ENCODE measurements around the gene HMGXB4.

Gene HMGXB4

GRCh38 chr22:35325209-35325608 is 67.9 kb downstream of the HMGXB4 start:
- Histone ChIP-seq H3K4me1 (ENCODE audit: control insufficient read depth, insufficient read depth, low read length) (peaks cover 1% of the 10 kb centered on the region), H3K9ac (ENCODE audit: low read length) (no peak overlapping the region), H3K9me3 (ENCODE audit: control insufficient read depth, low read length) (no peaks in the 10 kb centered on the region), H3K27me3 (ENCODE audit: control insufficient read depth, insufficient read depth, low read length) (no peaks in the 10 kb centered on the region), H3K36me3 (ENCODE audit: control insufficient read depth, insufficient read depth, low read length) (peaks cover 7% of the 10 kb centered on the region), H3K4me3 (ENCODE audit: low read length) (no peak overlapping the region)

- H3K27me3 ChIP-seq (ENCODE audit: control insufficient read depth, insufficient read depth, low read length) = no peaks in the 10 kb centered on the region
- no peak overlapping the region for H3K4me3 ChIP-seq (ENCODE audit: low read length)
- H3K9ac ChIP-seq (ENCODE audit: low read length) = no peak overlapping the region
- H3K9me3 ChIP-seq (ENCODE audit: control insufficient read depth, low read length) = no peaks in the 10 kb centered on the region
- H3K36me3 ChIP-seq (ENCODE audit: control insufficient read depth, insufficient read depth, low read length) = peaks cover 7% of the 10 kb centered on the region
- H3K4me1 ChIP-seq (ENCODE audit: control insufficient read depth, insufficient read depth, low read length) = peaks cover 5% of the 10 kb centered on the region
Observed at GRCh38 chr22:35326854-35327562, 69.7 kb downstream of the HMGXB4 start.

GRCh38 chr22:35327690-35328471 is 70.6 kb downstream of the HMGXB4 start:
- peaks cover 7% of the 10 kb centered on the region for H3K36me3 ChIP-seq (ENCODE audit: control insufficient read depth, insufficient read depth, low read length)
- H3K9me3 ChIP-seq (ENCODE audit: control insufficient read depth, low read length) = no peaks in the 10 kb centered on the region
- no peak overlapping the region for H3K4me3 ChIP-seq (ENCODE audit: low read length)
- H3K9ac ChIP-seq (ENCODE audit: low read length) = no peak overlapping the region
- H3K4me1 ChIP-seq (ENCODE audit: control insufficient read depth, insufficient read depth, low read length) = peaks cover 5% of the 10 kb centered on the region
- H3K27me3 ChIP-seq (ENCODE audit: control insufficient read depth, insufficient read depth, low read length) = no peaks in the 10 kb centered on the region

DNA sequence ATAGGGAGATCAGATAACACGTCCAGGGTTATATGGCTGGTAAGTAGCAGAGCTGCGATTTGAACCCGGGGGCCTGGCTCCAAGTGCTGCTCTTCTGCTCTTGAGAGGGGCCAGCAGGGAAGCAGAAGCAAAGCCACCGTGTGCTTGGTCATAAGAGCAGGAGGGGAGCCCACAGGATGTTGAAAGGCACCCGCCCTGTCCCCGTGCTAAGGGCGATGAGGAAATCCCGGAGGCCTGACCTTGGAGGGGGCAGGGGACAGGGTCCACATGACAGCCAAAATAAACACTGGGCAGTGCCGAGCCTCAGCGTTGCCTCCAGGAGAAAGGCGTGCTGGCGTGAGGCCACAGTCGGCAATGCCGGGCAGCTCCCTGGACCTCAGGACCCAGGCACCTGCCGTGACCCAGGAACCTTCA is 71.2 kb downstream of the HMGXB4 start:
- Histone ChIP-seq H3K4me1 (ENCODE audit: control insufficient read depth, insufficient read depth, low read length) (peaks cover 5% of the 10 kb centered on the region), H3K4me3 (ENCODE audit: low read length) (no peak overlapping the region), H3K9ac (ENCODE audit: low read length) (no peak overlapping the region), H3K36me3 (ENCODE audit: control insufficient read depth, insufficient read depth, low read length) (peaks cover 7% of the 10 kb centered on the region), H3K27me3 (ENCODE audit: control insufficient read depth, insufficient read depth, low read length) (no peaks in the 10 kb centered on the region), H3K9me3 (ENCODE audit: control insufficient read depth, low read length) (no peaks in the 10 kb centered on the region)

DNA sequence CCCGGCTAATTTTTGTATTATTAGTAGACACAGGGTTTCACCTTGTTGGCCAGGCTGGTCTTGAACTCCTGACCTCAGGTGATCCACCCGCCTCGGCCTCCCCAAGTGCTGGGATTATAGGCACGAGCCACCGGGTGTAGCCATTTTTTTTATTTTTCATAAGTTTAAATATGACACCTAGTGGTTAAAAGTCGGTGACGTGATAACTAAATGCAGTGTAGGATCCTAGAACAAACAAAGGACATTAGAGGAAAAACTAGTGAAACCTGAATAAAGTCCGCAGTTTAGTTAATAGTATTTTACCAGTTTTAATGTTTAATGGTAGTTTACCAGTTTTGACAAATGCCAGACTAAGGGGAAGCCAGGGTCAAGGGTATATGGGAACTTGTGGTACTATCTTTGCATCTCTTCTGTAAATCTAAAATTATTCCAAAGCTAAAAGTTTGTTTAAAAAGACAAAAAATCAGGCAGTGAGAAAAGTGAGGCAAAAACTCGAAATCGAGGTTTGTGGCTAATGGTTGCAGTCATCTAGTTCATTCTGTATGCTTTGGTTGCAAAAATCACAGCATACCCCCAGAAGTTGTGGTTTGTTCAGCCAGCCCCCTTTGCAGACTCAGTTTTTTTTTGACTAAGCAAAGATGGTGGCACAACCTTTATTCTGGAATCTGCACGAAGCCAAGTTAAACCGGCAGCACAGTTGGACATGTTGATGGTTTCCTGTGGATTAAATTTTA is 72.0 kb downstream of the HMGXB4 start:
- Histone ChIP-seq H3K27me3 (ENCODE audit: control insufficient read depth, insufficient read depth, low read length) (no peaks in the 10 kb centered on the region), H3K4me3 (ENCODE audit: low read length) (no peak overlapping the region), H3K9ac (ENCODE audit: low read length) (no peak overlapping the region), H3K9me3 (ENCODE audit: control insufficient read depth, low read length) (no peaks in the 10 kb centered on the region), H3K4me1 (ENCODE audit: control insufficient read depth, insufficient read depth, low read length) (peaks cover 5% of the 10 kb centered on the region), H3K36me3 (ENCODE audit: control insufficient read depth, insufficient read depth, low read length) (peaks cover 7% of the 10 kb centered on the region)

DNA sequence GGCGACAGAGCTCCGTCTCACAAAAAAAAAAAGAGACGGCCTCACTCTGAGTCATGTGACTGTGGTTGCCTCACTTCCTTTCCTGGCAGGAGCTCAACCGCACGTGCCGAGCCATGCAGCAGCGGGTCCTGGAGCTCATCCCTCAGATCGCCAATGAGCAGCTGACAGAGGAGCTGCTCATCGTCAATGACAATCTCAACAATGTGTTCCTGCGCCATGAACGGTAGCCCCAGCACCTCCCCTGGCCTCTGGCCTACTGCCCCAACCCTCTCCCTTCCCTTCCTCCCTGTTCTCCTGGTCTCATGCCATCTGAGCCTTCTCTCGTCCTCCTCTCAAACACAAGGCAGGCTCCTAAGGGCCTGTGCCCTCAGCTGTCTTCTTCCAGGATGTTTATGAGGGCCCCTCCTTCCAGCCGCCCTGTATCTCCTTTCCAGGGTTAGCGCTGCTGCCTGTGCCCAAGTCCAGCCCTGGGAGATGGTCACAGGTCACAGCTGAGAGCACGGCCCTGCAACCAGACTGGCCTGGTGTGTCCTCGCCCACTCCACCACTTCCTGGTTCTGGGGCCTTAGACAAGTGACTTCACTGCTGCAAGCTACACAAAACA is 73.1 kb downstream of the HMGXB4 start:
- H3K9ac ChIP-seq (ENCODE audit: low read length) = no peak overlapping the region
- peaks cover 5% of the 10 kb centered on the region for H3K4me1 ChIP-seq (ENCODE audit: control insufficient read depth, insufficient read depth, low read length)
- peaks cover 13% of the 10 kb centered on the region for H3K36me3 ChIP-seq (ENCODE audit: control insufficient read depth, insufficient read depth, low read length)
- H3K27me3 ChIP-seq (ENCODE audit: control insufficient read depth, insufficient read depth, low read length) = no peaks in the 10 kb centered on the region
- no peak overlapping the region for H3K4me3 ChIP-seq (ENCODE audit: low read length)
- no peaks in the 10 kb centered on the region for H3K9me3 ChIP-seq (ENCODE audit: control insufficient read depth, low read length)

DNA sequence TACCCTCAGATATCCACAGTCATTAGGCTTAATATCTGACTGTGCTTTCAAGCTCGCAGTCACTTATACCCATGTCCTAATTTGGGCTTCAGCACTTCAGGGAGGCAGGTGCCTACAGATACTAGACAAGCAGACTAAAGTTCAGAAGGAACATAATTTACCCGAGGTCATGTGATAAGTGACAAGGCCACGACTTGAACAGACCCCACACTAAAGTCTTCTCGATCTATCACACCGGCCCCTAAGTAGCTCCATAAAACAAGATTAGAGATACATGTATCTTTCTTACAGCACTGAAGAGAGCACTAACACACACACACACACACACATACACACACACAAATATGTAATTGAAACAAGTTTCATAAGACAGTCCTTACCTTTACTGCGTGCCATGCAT is 75.0 kb downstream of the HMGXB4 start:
- H3K36me3 ChIP-seq (ENCODE audit: control insufficient read depth, insufficient read depth, low read length) = peaks cover 10% of the 10 kb centered on the region
- H3K4me1 ChIP-seq (ENCODE audit: control insufficient read depth, insufficient read depth, low read length) = peaks cover 5% of the 10 kb centered on the region
- H3K4me3 ChIP-seq (ENCODE audit: low read length) = no peak overlapping the region
- H3K9me3 ChIP-seq (ENCODE audit: control insufficient read depth, low read length) = no peaks in the 10 kb centered on the region
- no peak overlapping the region for H3K9ac ChIP-seq (ENCODE audit: low read length)
- H3K27me3 ChIP-seq (ENCODE audit: control insufficient read depth, insufficient read depth, low read length) = no peaks in the 10 kb centered on the region

- Histone ChIP-seq H3K9me3 (ENCODE audit: control insufficient read depth, low read length) (no peaks in the 10 kb centered on the region), H3K27me3 (ENCODE audit: control insufficient read depth, insufficient read depth, low read length) (no peaks in the 10 kb centered on the region), H3K4me1 (ENCODE audit: control insufficient read depth, insufficient read depth, low read length) (peaks cover 5% of the 10 kb centered on the region), H3K4me3 (ENCODE audit: low read length) (no peak overlapping the region), H3K9ac (ENCODE audit: low read length) (no peak overlapping the region), H3K36me3 (ENCODE audit: control insufficient read depth, insufficient read depth, low read length) (peaks cover 7% of the 10 kb centered on the region)
Observed at GRCh38 chr22:35333220-35333619, 75.9 kb downstream of the HMGXB4 start.

GRCh38 chr22:35334004-35334403 is 76.7 kb downstream of the HMGXB4 start:
- Histone ChIP-seq H3K27me3 (ENCODE audit: control insufficient read depth, insufficient read depth, low read length) (no peaks in the 10 kb centered on the region), H3K4me3 (ENCODE audit: low read length) (no peak overlapping the region), H3K4me1 (ENCODE audit: control insufficient read depth, insufficient read depth, low read length) (peaks cover 5% of the 10 kb centered on the region), H3K9me3 (ENCODE audit: control insufficient read depth, low read length) (no peaks in the 10 kb centered on the region), H3K36me3 (ENCODE audit: control insufficient read depth, insufficient read depth, low read length) (peaks cover 7% of the 10 kb centered on the region), H3K9ac (ENCODE audit: low read length) (no peak overlapping the region)

DNA sequence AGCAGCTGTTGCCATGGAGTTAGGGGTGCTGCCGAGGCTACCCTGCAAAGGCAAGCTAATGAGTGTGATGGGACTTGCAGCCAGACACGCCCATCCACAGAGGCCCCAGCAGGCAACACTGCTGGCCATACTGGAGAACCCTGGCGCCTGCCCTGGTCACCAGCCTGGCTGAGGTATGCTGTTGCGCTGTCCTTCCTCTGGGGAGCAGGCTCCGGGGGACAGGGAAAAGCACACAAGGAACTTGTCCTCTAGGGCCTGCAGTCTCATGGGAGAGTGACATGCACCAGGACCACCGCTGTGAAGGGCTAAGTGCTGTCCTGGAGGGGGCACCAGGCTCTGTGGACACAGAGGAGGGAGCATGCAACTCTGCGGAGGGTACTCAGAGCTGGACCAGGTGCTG is 78.2 kb downstream of the HMGXB4 start:
- Histone ChIP-seq H3K27me3 (ENCODE audit: control insufficient read depth, insufficient read depth, low read length) (no peaks in the 10 kb centered on the region), H3K9ac (ENCODE audit: low read length) (no peak overlapping the region), H3K9me3 (ENCODE audit: control insufficient read depth, low read length) (no peaks in the 10 kb centered on the region), H3K4me1 (ENCODE audit: control insufficient read depth, insufficient read depth, low read length) (peaks cover 1% of the 10 kb centered on the region), H3K4me3 (ENCODE audit: low read length) (no peak overlapping the region), H3K36me3 (ENCODE audit: control insufficient read depth, insufficient read depth, low read length) (peaks cover 7% of the 10 kb centered on the region)

- H3K4me1 ChIP-seq (ENCODE audit: control insufficient read depth, insufficient read depth, low read length) = no peaks in the 10 kb centered on the region
- no peaks in the 10 kb centered on the region for H3K9me3 ChIP-seq (ENCODE audit: control insufficient read depth, low read length)
- H3K27me3 ChIP-seq (ENCODE audit: control insufficient read depth, insufficient read depth, low read length) = no peaks in the 10 kb centered on the region
- H3K9ac ChIP-seq (ENCODE audit: low read length) = no peak overlapping the region
- H3K36me3 ChIP-seq (ENCODE audit: control insufficient read depth, insufficient read depth, low read length) = peaks cover 7% of the 10 kb centered on the region
- H3K4me3 ChIP-seq (ENCODE audit: low read length) = no peak overlapping the region
Observed at GRCh38 chr22:35335936-35336781, 78.9 kb downstream of the HMGXB4 start.
